GM20000 (cell line): ENCODE measurements around the gene REV1.
"Not testable (repeated sequence)": the region's sequence is repeated elsewhere in the genome, so short reads cannot be mapped to it uniquely, and the experiment has no call there.

Experiments used
- DNase-seq: peaks from one replicate; pipeline ENCODE4 v3.0.0; 2012; ENCODE audit warnings: low spot score
- TF ChIP-seq, protein P1 (sequence below): IDR thresholded peaks from 2 replicates; pipeline ENCODE4 v1.5.1; 2012; ENCODE audit warnings: mild to moderate bottlenecking, control low read depth; ENCODE audit errors: extremely low read depth, missing control alignments

Gene REV1

DNA sequence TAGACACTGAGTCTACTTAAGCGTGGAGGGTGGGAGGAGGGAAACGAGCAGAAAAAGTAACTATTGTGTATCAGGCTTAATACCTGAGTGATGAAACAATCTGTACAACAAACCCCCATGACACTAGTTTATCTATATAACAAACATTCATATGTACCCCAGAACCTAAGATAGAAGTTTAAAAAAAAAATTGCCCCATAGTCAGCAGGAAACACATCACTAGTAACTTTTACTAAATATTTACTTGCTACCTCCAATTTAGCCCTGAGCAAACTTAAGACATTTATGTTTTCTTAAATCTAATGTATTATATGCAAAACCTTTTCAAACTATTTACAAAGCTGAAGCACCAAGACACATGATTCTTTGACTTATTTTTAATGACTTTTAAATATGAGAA, 5.6 kb downstream of the REV1 start:
- TF ChIP-seq, protein P1, sequence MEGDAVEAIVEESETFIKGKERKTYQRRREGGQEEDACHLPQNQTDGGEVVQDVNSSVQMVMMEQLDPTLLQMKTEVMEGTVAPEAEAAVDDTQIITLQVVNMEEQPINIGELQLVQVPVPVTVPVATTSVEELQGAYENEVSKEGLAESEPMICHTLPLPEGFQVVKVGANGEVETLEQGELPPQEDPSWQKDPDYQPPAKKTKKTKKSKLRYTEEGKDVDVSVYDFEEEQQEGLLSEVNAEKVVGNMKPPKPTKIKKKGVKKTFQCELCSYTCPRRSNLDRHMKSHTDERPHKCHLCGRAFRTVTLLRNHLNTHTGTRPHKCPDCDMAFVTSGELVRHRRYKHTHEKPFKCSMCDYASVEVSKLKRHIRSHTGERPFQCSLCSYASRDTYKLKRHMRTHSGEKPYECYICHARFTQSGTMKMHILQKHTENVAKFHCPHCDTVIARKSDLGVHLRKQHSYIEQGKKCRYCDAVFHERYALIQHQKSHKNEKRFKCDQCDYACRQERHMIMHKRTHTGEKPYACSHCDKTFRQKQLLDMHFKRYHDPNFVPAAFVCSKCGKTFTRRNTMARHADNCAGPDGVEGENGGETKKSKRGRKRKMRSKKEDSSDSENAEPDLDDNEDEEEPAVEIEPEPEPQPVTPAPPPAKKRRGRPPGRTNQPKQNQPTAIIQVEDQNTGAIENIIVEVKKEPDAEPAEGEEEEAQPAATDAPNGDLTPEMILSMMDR: no peak
- DNase-seq: no peak

DNA sequence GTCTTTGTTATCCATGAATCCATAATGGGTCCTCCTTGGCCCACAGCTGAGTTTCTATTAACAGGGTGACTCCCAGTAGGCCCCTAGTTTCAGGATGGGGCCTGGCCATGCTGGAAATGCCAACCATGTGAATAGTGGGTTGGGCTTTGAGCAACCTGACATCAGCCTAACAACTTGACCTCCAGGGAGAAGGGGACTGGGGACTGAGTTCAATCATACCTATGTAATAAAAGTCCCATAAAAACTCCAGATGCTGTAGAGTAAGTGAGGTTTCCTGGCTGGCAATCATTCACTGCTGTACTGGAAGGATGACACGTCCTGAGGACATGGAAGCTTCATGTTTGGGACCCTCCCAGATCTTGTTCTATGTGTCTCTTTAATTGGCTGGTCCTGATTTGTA, 7.9 kb downstream of the REV1 start:
- DNase-seq: no peak

DNA sequence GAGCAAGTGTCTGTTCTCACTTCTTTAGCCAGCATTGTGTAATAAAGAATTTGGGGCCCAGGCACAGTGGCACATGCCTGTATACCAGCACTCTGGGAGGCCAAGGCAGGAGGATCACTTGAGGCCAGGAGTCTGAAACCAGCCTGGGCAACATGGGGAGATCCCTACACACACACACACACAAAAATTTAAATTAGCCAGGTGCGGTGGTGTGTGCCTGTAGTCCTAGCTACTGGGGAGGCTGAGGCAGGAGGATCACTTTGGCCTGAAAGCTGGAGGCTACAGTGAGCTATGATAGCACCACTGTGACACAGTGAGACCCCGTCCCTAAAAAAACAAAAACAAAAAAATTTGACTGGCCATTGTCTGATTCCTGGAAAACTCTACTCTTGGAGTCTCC, 8.3 kb downstream of the REV1 start:
- no peak for DNase-seq
- TF ChIP-seq, protein P1: no peak

More for the DNA sequence above, 7.9 kb downstream of the REV1 start:
- TF ChIP-seq, protein P1: no peak

DNA sequence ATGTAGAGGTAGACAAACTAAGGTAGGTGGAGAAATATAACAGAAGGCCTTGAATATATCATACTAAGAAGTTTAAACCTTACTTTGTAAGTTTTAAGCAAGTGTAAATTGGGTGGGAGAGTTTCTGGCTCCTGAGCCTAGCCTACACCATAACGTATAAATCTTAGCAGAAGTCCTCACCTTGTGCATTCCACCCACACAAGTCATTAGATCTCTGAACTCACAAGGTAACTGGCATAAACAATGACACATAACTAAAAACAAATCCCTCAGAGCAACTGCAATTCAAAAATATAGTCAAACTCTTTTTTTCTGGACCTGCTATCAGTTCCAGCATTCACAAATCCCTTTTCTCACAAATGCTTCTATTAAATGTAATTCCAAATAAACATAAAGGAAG, 9.4 kb downstream of the REV1 start:
- DNase-seq: peak; percentile 20
- TF ChIP-seq, protein P1: no peak

DNA sequence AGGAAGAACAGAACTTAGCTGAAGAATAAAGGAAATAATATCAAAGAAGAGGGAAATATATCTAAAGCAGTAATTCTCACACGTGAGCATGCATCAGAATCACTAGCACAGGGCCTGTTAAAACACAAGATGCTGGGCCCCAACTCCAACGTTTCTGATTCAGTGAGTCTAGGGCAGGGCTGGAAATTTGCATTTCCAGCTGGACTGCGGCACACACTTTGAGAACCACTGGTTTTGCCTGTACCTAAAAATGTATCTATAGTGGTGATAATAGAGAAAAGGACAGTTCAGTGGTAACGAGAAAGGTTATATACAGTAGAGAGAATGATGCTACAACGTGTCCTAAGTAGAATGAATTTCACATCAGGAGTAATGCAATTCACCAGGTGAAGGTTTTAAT, 11.2 kb downstream of the REV1 start:
- DNase-seq: no peak
- TF ChIP-seq, protein P1: no peak

DNA sequence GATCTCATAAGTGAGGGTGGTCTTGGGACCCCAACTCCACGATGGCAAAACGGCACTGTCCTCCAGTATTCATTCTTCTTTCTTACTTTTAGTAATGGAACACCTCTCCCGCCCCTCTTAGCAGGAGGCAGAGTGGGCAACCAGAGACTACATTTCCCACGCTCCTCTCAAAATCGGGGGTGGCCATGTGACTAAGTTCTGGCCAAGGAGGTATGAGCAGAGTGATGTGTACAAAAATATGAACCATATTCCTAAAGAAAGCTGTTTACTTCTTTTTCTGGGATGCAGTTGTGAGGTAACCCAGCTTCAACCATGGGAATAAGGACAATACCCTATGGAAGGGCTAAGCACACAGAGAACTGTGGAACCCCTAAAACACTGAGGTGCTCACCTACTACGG, 12.8 kb downstream of the REV1 start:
- no peak for DNase-seq
- TF ChIP-seq, protein P1: no peak

DNA sequence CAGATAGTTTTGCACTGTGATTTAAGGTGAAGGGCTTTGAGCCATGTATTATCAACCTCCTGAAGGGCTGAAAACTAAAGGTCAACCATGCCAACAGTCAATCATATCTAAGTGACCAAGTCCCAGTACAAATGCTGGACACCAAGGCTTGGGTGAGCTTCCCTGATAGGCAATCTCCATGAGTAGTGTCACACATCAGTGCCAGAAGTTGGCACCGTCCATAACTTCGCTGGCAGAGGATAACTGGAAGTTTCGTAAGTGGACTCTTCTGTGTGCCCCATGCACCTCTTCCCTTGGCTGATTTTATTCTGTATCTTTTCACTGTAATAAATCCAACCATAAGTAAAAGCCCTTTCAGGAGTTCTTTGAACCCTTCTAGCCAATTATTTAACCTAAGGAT, 13.2 kb downstream of the REV1 start:
- DNase-seq: no peak

DNA sequence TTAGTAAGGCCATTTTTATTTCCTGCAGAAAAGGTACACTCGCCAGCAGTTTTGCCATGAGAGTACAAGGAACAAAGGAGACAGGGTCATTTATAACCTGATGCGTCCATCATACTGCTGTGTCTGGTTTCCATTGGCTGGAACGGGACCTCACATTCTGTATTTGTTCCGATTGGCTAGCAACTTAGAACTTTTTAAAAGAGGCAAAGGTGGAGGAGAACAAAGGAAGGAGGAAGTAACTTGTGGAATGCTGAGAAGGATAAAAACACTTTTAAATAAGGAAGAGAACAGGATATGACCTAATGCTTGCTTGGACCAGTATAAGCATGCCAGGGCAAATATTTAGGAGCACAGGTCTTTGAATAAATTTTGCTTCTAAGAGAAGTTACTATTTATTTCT, 14.7 kb downstream of the REV1 start:
- not testable (repeated sequence) for DNase-seq

More for the DNA sequence above, 13.2 kb downstream of the REV1 start:
- TF ChIP-seq, protein P1: no peak
